Heart left ventricle (tissue), 13 donors: ENCODE results near the gene TSPYL1.

Experiments used
- CTCF ChIP-seq, 12 donors: fragments of 200-600 bp; sonication (generic) in 4 of 12; IDR thresholded peaks; one replicate each; pipeline versions ENCODE4 v1.5.0 to v1.8.0; 2018 to 2022; ENCODE audit warnings: antibody characterized with exemption in 12 of 12, mild to moderate bottlenecking in 5 of 12
- POLR2A ChIP-seq, 2 donors: fragments of 450-650 bp; IDR thresholded peaks; one replicate each; pipeline ENCODE4 v1.6.1; 2017; ENCODE audit warnings: antibody characterized with exemption in 2 of 2, mild to moderate bottlenecking in 2 of 2, moderate library complexity in 2 of 2
- donor health status: ischemic (EF 13 %, LVEDD 7.1; RV severe dilation, severe dysfunction).
- donor health status: DM: no; HTN: yes; CAD: no.
- donor health status: DM: no; HTN: no; CAD: no.
- donor health status: ischemic (EF 25% LVEDD 6.9; RV normal size, moderate dysfunction).
- donor health status: ischemic (EF 25% LVEDD 5.7; RV mildly dilated, moderate dysfunction).
- donor health status: ischemic (EF 35%, LVEDD 5.7; RV mildly dilated, moderate dysfunction).
- donor health status: nonischemic (EF 11% LVEDD 7.7; RV severe dilation, severe dysfunction).
- donor health status: DM: yes; HTN: yes; CAD: no.
- donor health status: PGD.
- donor health status: ischemic (EF 29% LVEDD 5.4; RV normal size, mild dysfunction).
- donor health status: nonischemic (EF 23%, LVEDD 6.1; RV moderate dilation, normal function).

GRCh38 chr6:116263353-116263752 lies 16.4 kb downstream of the TSPYL1 start:
- TF ChIP-seq CTCF (IDR thresholded peaks at IDR 0.05) (no peak), POLR2A (IDR thresholded peaks at IDR 0.05) (no peak)
